AG09309 (cell line): ENCODE data around the gene TACR3.
"Not testable (repeated sequence)": the region's sequence is repeated elsewhere in the genome, so short reads cannot be mapped to it uniquely, and the experiment has no call there.

Experiments used
- DNase-seq: peaks from one replicate; pipeline ENCODE4 v3.0.0-alpha.2; 2010; ENCODE audit warnings: low read depth
- H3K4me3 ChIP-seq: 2 replicates; pipeline ENCODE4 v1.5.1; 2011; ENCODE audit warnings: mild to moderate bottlenecking, low read depth, low read length, moderate library complexity; ENCODE audit not compliant: control insufficient read depth
- TF ChIP-seq, protein P1 (sequence below): IDR thresholded peaks from 2 replicates; pipeline ENCODE4 v1.5.1; 2011; ENCODE audit warnings: mild to moderate bottlenecking, low read depth, low read length, inconsistent platforms; ENCODE audit not compliant: insufficient read depth, control insufficient read depth; ENCODE audit errors: missing control alignments

The TACR3 gene

GRCh38 chr4:103720661-103721060 is 876 bp upstream of the TACR3 start:
- no peak for DNase-seq
- TF ChIP-seq, protein P1, sequence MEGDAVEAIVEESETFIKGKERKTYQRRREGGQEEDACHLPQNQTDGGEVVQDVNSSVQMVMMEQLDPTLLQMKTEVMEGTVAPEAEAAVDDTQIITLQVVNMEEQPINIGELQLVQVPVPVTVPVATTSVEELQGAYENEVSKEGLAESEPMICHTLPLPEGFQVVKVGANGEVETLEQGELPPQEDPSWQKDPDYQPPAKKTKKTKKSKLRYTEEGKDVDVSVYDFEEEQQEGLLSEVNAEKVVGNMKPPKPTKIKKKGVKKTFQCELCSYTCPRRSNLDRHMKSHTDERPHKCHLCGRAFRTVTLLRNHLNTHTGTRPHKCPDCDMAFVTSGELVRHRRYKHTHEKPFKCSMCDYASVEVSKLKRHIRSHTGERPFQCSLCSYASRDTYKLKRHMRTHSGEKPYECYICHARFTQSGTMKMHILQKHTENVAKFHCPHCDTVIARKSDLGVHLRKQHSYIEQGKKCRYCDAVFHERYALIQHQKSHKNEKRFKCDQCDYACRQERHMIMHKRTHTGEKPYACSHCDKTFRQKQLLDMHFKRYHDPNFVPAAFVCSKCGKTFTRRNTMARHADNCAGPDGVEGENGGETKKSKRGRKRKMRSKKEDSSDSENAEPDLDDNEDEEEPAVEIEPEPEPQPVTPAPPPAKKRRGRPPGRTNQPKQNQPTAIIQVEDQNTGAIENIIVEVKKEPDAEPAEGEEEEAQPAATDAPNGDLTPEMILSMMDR: no peak
- H3K4me3 ChIP-seq: no peak overlapping the region

GRCh38 chr4:103719105-103719829 is 518 bp downstream of the TACR3 start:
- DNase-seq: no peak
- TF ChIP-seq, protein P1: no peak
- H3K4me3 ChIP-seq: no peak overlapping the region

- TF ChIP-seq, protein P1: no peak
- no peak overlapping the region for H3K4me3 ChIP-seq
- no peak for DNase-seq
Measured at GRCh38 chr4:103692615-103693014, 27.2 kb downstream of the TACR3 start.

GRCh38 chr4:103673983-103674382 is 45.8 kb downstream of the TACR3 start:
- no peak for DNase-seq
- TF ChIP-seq, protein P1: no peak
- H3K4me3 ChIP-seq: no peak overlapping the region

DNA sequence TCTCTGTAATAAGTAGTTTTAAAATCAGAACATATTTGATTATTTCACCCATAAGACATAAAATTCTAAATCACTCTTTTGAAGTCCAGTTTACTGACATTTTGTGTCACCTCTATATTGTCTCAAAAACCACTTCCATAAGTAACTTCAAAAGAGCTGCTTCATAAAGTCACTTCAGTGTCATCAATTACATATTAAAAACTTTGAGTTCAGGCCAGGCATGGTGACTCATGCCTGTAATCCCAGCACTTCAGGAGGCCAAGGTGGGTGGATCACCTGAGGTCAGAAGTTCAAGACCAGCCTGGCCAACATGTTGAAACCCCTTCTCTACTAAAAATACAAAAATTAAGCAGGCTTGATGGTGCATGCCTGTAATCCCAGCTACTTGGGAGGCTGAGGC is 53.0 kb downstream of the TACR3 start:
- DNase-seq, H3K4me3 ChIP-seq: not testable (repeated sequence)

DNA sequence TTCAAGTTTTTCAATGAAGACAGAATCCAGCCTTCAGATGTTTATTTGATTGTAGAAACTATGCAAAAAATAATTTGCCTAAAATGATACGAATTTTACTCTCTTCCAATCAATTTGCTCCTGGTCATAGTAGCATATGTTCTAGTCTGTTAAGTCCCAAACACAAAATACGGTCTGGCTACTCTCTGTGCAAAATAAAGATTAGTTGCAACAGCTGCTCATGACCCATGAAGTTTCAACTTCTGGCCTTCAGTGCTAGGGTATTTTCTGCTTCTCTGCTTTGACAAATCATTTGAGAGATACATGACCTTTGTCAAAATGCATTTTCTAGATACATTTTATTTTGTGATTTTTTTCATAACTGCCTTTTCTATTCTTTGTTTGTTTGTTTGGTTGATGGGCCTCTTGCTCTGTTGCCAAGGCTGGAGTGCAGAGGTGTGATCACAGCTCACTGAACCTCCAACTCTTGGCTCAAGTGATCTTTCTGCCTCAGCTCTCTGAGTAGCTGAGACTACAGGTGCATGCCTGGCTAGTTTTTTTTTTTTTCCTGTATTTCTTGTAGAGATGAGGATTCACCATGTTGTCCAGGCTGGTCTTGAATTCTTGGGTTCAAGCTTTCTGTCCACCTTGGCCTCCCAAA is 55.2 kb downstream of the TACR3 start:
- H3K4me3 ChIP-seq: no peak overlapping the region
- DNase-seq: no peak

GRCh38 chr4:103648541-103648940 is 71.2 kb downstream of the TACR3 start:
- TF ChIP-seq, protein P1: no peak
- no peak overlapping the region for H3K4me3 ChIP-seq
- no peak for DNase-seq

More for the DNA sequence above, 55.2 kb downstream of the TACR3 start:
- TF ChIP-seq, protein P1: no peak
